Peyer's patch (tissue), 4 donors: ENCODE measurements around the gene PIGN. TPM values are rescaled to one million over a fixed set of nuclear protein-coding genes. Genes with fewer than 3 reads are reported as not detected.

Source experiments
- DNase-seq, 3 donors: peaks; one replicate each; pipeline ENCODE4 v3.0.0-alpha.2; 2017 to 2019
- H3K27ac ChIP-seq, 4 donors: fragments of 200-600 bp; sonication (generic); one replicate each; pipeline ENCODE4 v1.5.1; 2016 to 2019
- H3K27me3 ChIP-seq, 2 donors: fragments of 200-600 bp; sonication (generic); one replicate each; pipeline ENCODE4 v1.5.1; 2019
- H3K36me3 ChIP-seq, 3 donors: fragments of 200-600 bp; sonication (generic); one replicate each; pipeline ENCODE4 v1.5.1; 2016 to 2019
- H3K4me1 ChIP-seq, 4 donors: fragments of 200-600 bp; sonication (generic); one replicate each; pipeline ENCODE4 v1.5.1; 2016 to 2019
- H3K4me3 ChIP-seq, 4 donors: fragments of 200-600 bp; sonication (generic); 1 replicate in 3 of 4; 2 replicates in 1 of 4; pipeline ENCODE4 v1.5.1; 2016 to 2019; ENCODE audit warnings: mild to moderate bottlenecking in 1 of 4
- H3K9me3 ChIP-seq, 4 donors: fragments of 200-600 bp; sonication (generic); one replicate each; pipeline ENCODE4 v1.5.1; 2016 to 2019; ENCODE audit warnings: mild to moderate bottlenecking in 1 of 4
- POLR2A ChIP-seq, 2 donors: fragments of 450-650 bp; IDR thresholded peaks; one replicate each; pipeline ENCODE4 v1.5.1; 2017; ENCODE audit warnings: antibody characterized with exemption in 2 of 2, mild to moderate bottlenecking in 2 of 2, moderate library complexity in 2 of 2
- total RNA-seq, 4 donors: library from RNA; depleted of rRNA; stranded (reverse); fragments of >200 nt; gene quantifications; one replicate each; pipeline ENCODE4 v1.1.0, GENCODE V29; 2016
- TF ChIP-seq, protein P1 (sequence below), 6 experiments: fragments of 450-650 bp in 4 of 6; fragments of 200-600 bp in 2 of 6; sonication (generic) in 1 of 6; IDR thresholded peaks; one replicate each; pipeline ENCODE4 v1.5.1; 2017 to 2019; ENCODE audit warnings: antibody characterized with exemption in 6 of 6, mild to moderate bottlenecking in 3 of 6, moderate library complexity in 1 of 6

Gene PIGN
- total RNA-seq, 4 donors from 2014 or later: 35.4 to 49.2 (median 42.3) TPM

DNA sequence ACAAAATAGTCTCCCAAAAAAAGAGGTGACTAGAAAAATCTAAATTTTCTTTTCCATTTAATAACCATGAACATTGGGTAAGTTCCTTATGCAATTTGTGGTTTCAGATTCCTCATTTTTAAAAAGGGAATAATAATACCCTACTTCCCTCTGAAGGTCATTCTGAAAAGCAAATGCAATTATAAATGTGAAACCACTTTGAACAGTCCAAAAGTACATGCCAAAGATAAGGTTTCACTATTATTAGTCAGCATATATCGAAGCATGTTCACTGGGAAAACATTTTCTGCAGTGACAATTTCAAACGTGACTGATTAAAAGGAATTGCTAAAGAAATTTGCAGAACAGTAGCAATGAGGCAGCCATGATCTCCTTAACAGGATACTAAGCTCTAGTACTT, 193.9 kb downstream of the PIGN start:
- Histone ChIP-seq H3K4me1 (no peaks in the 10 kb centered on the region), H3K36me3 (no peaks in the 10 kb centered on the region), H3K27me3 (no peaks in the 10 kb centered on the region), H3K4me3 (no peak overlapping the region), H3K9me3 (no peaks in the 10 kb centered on the region), H3K27ac (no peak overlapping the region)
- DNase-seq: no peak
- no peak for TF ChIP-seq POLR2A (IDR thresholded peaks at IDR 0.05)
- TF ChIP-seq, protein P1, sequence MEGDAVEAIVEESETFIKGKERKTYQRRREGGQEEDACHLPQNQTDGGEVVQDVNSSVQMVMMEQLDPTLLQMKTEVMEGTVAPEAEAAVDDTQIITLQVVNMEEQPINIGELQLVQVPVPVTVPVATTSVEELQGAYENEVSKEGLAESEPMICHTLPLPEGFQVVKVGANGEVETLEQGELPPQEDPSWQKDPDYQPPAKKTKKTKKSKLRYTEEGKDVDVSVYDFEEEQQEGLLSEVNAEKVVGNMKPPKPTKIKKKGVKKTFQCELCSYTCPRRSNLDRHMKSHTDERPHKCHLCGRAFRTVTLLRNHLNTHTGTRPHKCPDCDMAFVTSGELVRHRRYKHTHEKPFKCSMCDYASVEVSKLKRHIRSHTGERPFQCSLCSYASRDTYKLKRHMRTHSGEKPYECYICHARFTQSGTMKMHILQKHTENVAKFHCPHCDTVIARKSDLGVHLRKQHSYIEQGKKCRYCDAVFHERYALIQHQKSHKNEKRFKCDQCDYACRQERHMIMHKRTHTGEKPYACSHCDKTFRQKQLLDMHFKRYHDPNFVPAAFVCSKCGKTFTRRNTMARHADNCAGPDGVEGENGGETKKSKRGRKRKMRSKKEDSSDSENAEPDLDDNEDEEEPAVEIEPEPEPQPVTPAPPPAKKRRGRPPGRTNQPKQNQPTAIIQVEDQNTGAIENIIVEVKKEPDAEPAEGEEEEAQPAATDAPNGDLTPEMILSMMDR (IDR thresholded peaks at IDR 0.05): no peak

DNA sequence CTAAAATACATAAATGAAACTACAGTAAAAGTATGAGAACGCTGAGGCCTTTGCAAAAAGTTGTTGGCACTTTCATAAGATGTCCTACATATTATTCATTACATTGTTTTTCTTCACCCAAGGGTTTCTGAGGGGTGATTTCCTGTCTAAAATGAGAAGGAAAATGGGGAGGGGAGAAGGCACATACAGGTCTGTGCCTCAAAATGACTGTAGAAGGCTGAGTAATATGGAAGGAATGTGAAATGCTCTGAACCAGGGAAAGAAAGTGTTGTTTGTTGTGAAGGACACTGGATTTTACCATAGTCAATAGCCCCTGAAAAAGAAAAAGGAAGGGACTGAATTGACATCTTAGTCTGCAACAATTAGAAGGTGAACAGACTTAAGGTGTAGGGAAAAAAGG, 194.6 kb downstream of the PIGN start:
- Histone ChIP-seq H3K36me3 (no peaks in the 10 kb centered on the region), H3K9me3 (no peaks in the 10 kb centered on the region), H3K27ac (no peak overlapping the region), H3K4me1 (no peaks in the 10 kb centered on the region), H3K4me3 (no peak overlapping the region), H3K27me3 (no peaks in the 10 kb centered on the region)
- DNase-seq: no peak
- TF ChIP-seq, protein P1 (IDR thresholded peaks at IDR 0.05): no peak
- TF ChIP-seq POLR2A (IDR thresholded peaks at IDR 0.05): no peak

DNA sequence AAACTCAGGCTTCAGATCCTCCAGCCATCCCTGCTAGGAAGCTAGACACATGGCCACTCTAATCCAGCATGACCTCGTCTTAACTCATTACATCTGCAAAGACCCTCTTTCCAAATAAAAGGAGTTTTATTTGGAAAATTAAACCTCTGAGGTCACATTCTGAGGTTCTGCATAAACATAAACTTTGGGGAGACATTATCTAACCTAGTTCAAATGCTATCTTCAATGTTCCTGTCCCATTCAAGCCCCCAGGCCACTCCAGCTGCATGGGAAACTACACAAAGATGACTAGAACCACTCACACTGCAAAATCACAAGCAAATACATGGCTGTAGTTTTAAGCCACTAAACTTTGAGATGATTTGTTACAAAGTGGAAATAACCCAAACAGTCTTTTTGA, 195.0 kb downstream of the PIGN start:
- Histone ChIP-seq H3K9me3 (no peaks in the 10 kb centered on the region), H3K4me3 (no peak overlapping the region), H3K4me1 (no peaks in the 10 kb centered on the region), H3K27me3 (no peaks in the 10 kb centered on the region), H3K27ac (no peak overlapping the region), H3K36me3 (no peaks in the 10 kb centered on the region)
- no peak for DNase-seq
- TF ChIP-seq POLR2A (IDR thresholded peaks at IDR 0.05): no peak
- TF ChIP-seq, protein P1 (IDR thresholded peaks at IDR 0.05): no peak

DNA sequence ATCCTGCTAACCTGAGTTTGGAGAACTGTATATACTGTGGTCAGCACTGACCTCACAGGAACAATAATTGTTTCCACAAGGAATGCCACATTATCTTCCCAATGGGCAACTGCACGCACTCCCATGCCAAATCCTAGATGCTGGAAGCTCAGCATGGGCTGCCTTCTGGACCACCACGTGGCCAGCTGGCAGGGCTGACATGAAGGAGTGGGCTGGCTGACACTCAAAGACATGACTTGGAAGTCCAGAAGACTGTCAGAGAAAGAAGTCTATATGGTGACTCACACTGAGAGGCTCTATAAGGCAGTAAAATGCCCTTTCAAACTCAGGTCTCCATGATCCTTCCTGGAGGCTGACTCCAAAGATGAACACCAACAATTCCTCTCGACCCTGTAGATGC, 195.7 kb downstream of the PIGN start:
- no peaks in the 10 kb centered on the region for H3K27me3 ChIP-seq
- no peaks in the 10 kb centered on the region for H3K4me1 ChIP-seq
- no peaks in the 10 kb centered on the region for H3K36me3 ChIP-seq
- no peak overlapping the region for H3K27ac ChIP-seq
- TF ChIP-seq POLR2A (IDR thresholded peaks at IDR 0.05): no peak
- TF ChIP-seq, protein P1 (IDR thresholded peaks at IDR 0.05): no peak
- no peak for DNase-seq
- H3K4me3 ChIP-seq: no peak overlapping the region
- H3K9me3 ChIP-seq: no peaks in the 10 kb centered on the region

Other genes starting within 250 kb of the PIGN start
- gene RELCH, start 199 bp upstream of the PIGN start, total RNA-seq: 10 to 100 TPM; 51.1 to 71.6 (median 55.6) TPM
- gene TNFRSF11A, start 138.3 kb upstream of the PIGN start, total RNA-seq: 10 to 100 TPM; 29.6 to 64.6 (median 43.1) TPM